Testis (tissue), 3 donors: Measurements from ENCODE around the gene AXDND1. TPM values are rescaled to one million over a fixed set of nuclear protein-coding genes. Genes with fewer than 3 reads are reported as not detected.
A peak's percentile ranks its signal among the peaks of the same experiment; 100 is the strongest.

Experiments
- DNase-seq: peaks from one replicate; pipeline ENCODE4 v3.0.0-alpha.2; 2019
- H3K27ac ChIP-seq, 2 donors: fragments of 200-600 bp; sonication (generic); one replicate each; pipeline ENCODE4 v1.5.1; 2019
- H3K27me3 ChIP-seq: fragments of 200-600 bp; sonication (generic); one replicate; pipeline ENCODE4 v1.5.1; 2019
- H3K36me3 ChIP-seq: fragments of 200-600 bp; sonication (generic); one replicate; pipeline ENCODE4 v1.5.1; 2017; ENCODE audit warnings: low read depth; ENCODE audit errors: missing control alignments
- H3K4me1 ChIP-seq: fragments of 200-600 bp; sonication (generic); one replicate; pipeline ENCODE4 v1.5.1; 2019
- H3K4me3 ChIP-seq, 2 donors: fragments of 200-600 bp; sonication (generic); one replicate each; pipeline ENCODE4 v1.5.1; 2017 to 2019
- H3K9me3 ChIP-seq: fragments of 200-600 bp; sonication (generic); one replicate; pipeline ENCODE4 v1.5.1; 2017
- CTCF ChIP-seq, 3 experiments: fragments of 450-650 bp in 2 of 3; fragments of 200-600 bp in 1 of 3; sonication (generic) in 1 of 3; IDR thresholded peaks; one replicate each; pipeline ENCODE4 v1.5.1; 2016 to 2019; ENCODE audit warnings: antibody characterized with exemption in 3 of 3, mild to moderate bottlenecking in 2 of 3, moderate library complexity in 1 of 3
- POLR2A ChIP-seq: fragments of 450-650 bp; IDR thresholded peaks from one replicate; pipeline ENCODE4 v1.6.1; 2017; ENCODE audit warnings: antibody characterized with exemption, mild to moderate bottlenecking, moderate library complexity
- WGBS, 2 donors: methylation state at CpG; one replicate each; pipeline ENCODE4 v1.1.5; 2018; 5-methylcytosine and 5-hydroxymethylcytosine counted together
- intact Hi-C: fragments of 100-400 bp; cut with DNase I; formaldehyde crosslinking; loops from one replicate; pipeline ENCODE4 v1.15.1; 2023; ENCODE audit warnings: low total_unique reads
- polyA plus RNA-seq: library from polyadenylated mRNA; stranded (reverse); fragments of 350-450 nt; fragmentation: Illumina TruSeq; extraction: RNeasy Lipid Tissue Mini Kit (QIAGEN cat#74804); gene quantifications from one replicate; pipeline ENCODE4 v1.2.3, GENCODE V29; 2014; ENCODE audit warnings: low read depth, low replicate concordance; ENCODE audit not compliant: insufficient read depth
- total RNA-seq, 2 donors: library from RNA; depleted of rRNA; stranded (reverse); fragments of >200 nt; gene quantifications; one replicate each; pipeline ENCODE4 v1.2.3, GENCODE V29; 2016

Gene AXDND1
- total and polyA plus RNA-seq, 3 donors from 2014 or later: 21.4 to 58.3 (median 31.5) TPM

- no peaks in the 10 kb centered on the region for H3K36me3 ChIP-seq
- intact Hi-C loops: no loop called here
- no peaks in the 10 kb centered on the region for H3K4me1 ChIP-seq
- no peak for DNase-seq
- TF ChIP-seq POLR2A: no peak
- TF ChIP-seq CTCF (IDR thresholded peaks at IDR 0.05): no peak
- H3K9me3 ChIP-seq: no peaks in the 10 kb centered on the region
- H3K27ac ChIP-seq: peak overlapping the region; percentile 0 to 74
- no peaks in the 10 kb centered on the region for H3K27me3 ChIP-seq
- H3K4me3 ChIP-seq: no peak overlapping the region
- WGBS, 2 donors: 48 to 68% methylated on average over 4 of the region's 4 CpGs
Measured at GRCh38 chr1:179323436-179323835, 42.3 kb upstream of the AXDND1 start.

GRCh38 chr1:179325836-179326235, 39.9 kb upstream of the AXDND1 start:
- H3K36me3 ChIP-seq: no peaks in the 10 kb centered on the region
- DNase-seq: no peak
- H3K4me1 ChIP-seq: no peaks in the 10 kb centered on the region
- no peaks in the 10 kb centered on the region for H3K9me3 ChIP-seq
- peak overlapping the region in 1 of 2 donors; percentile 45 for H3K27ac ChIP-seq
- intact Hi-C loops: no loop called here
- TF ChIP-seq CTCF (IDR thresholded peaks at IDR 0.05) (no peak), POLR2A (no peak)
- WGBS, 2 donors: 73 to 94% methylated on average over 2 of the region's 2 CpGs
- no peak overlapping the region for H3K4me3 ChIP-seq
- no peaks in the 10 kb centered on the region for H3K27me3 ChIP-seq

GRCh38 chr1:179326746-179327145, 39.0 kb upstream of the AXDND1 start:
- TF ChIP-seq CTCF (IDR thresholded peaks at IDR 0.05) (no peak), POLR2A (no peak)
- WGBS, 2 donors: 93 to 97% methylated on average over 3 of the region's 3 CpGs

GRCh38 chr1:179327196-179327595, 38.6 kb upstream of the AXDND1 start:
- Histone ChIP-seq H3K27me3 (no peaks in the 10 kb centered on the region), H3K9me3 (no peaks in the 10 kb centered on the region), H3K36me3 (no peaks in the 10 kb centered on the region), H3K4me3 (no peak overlapping the region), H3K4me1 (no peaks in the 10 kb centered on the region), H3K27ac (no peak overlapping the region)
- DNase-seq: no peak
- intact Hi-C loops: no loop called here
- 83 to 91% methylated on average over 7 of the region's 7 CpGs for WGBS, 2 donors
- no peak for TF ChIP-seq POLR2A
- no peak for TF ChIP-seq CTCF (IDR thresholded peaks at IDR 0.05)

More at GRCh38 chr1:179326746-179327145, 39.0 kb upstream of the AXDND1 start:
- intact Hi-C loops: no loop called here
- Histone ChIP-seq H3K36me3 (no peaks in the 10 kb centered on the region), H3K4me3 (no peak overlapping the region), H3K9me3 (no peaks in the 10 kb centered on the region), H3K4me1 (no peaks in the 10 kb centered on the region), H3K27me3 (no peaks in the 10 kb centered on the region), H3K27ac (no peak overlapping the region)
- no peak for DNase-seq

- 59% methylated on average over 3 of the region's 3 CpGs for WGBS, 2 donors
- Histone ChIP-seq H3K27ac (peak overlapping the region in 1 of 2 donors; percentile 6), H3K4me1 (no peaks in the 10 kb centered on the region)
Measured at GRCh38 chr1:179327679-179328078, 38.1 kb upstream of the AXDND1 start.

More at GRCh38 chr1:179327679-179328078, 38.1 kb upstream of the AXDND1 start:
- intact Hi-C loops: no loop called here
- Histone ChIP-seq H3K9me3 (no peaks in the 10 kb centered on the region), H3K27me3 (no peaks in the 10 kb centered on the region), H3K36me3 (no peaks in the 10 kb centered on the region), H3K4me3 (no peak overlapping the region)
- DNase-seq: no peak
- TF ChIP-seq CTCF (IDR thresholded peaks at IDR 0.05) (no peak), POLR2A (no peak)
